HepG2 (cell line): ENCODE measurements around the gene ARFIP2.

ENCODE experiments used
- ARID2 ChIP-seq: sonication (generic); formaldehyde crosslinking; IDR thresholded peaks from 2 replicates; pipeline ENCODE4 v1.8.1; 2022; ENCODE audit warnings: mild to moderate bottlenecking, missing genetic modification reagents, borderline replicate concordance
- CEBPB ChIP-seq: IDR thresholded peaks from 2 replicates; pipeline ENCODE4 v1.6.1; 2011; ENCODE audit warnings: low read depth, low read length, improper control_type of control experiment, borderline replicate concordance
- ETV5 ChIP-seq: IDR thresholded peaks from 2 replicates; pipeline ENCODE4 v1.6.1; 2018; ENCODE audit warnings: missing biosample characterization, missing genetic modification reagents, inconsistent platforms, borderline replicate concordance
- EZH2 ChIP-seq: conservative IDR thresholded peaks from 2 replicates; pipeline ENCODE4 v1.6.1; 2012; ENCODE audit warnings: mild to moderate bottlenecking, low read depth, low read length, moderate library complexity
- FOSL2 ChIP-seq: sonication (generic); formaldehyde crosslinking; IDR thresholded peaks from 2 replicates; pipeline ENCODE4 v1.4.0; 2020; ENCODE audit warnings: missing genetic modification reagents
- HNRNPL ChIP-seq: fragments of 200-400 bp; formaldehyde crosslinking; IDR thresholded peaks from 2 replicates; pipeline ENCODE4 v1.6.1; 2017; ENCODE audit warnings: mild to moderate bottlenecking, low read depth, low read length
- MYC ChIP-seq: sonication (generic); formaldehyde crosslinking; IDR thresholded peaks from 2 replicates; pipeline ENCODE4 v1.9.0; 2021; ENCODE audit warnings: missing genetic modification reagents, borderline replicate concordance
- NCOR1 ChIP-seq: fragments of 200-600 bp; sonication (generic); IDR thresholded peaks from 2 replicates; pipeline ENCODE4 v1.7.0; 2017; ENCODE audit warnings: antibody characterized with exemption, low read length, borderline replicate concordance
- PHF8 ChIP-seq: sonication (generic); formaldehyde crosslinking; IDR thresholded peaks from 2 replicates; pipeline ENCODE4 v1.5.0; 2020; ENCODE audit warnings: missing genetic modification reagents
- TF ChIP-seq, protein P1 (sequence below): sonication (generic); formaldehyde crosslinking; IDR thresholded peaks from 2 replicates; pipeline ENCODE4 v1.8.1; 2022; ENCODE audit warnings: mild to moderate bottlenecking, missing genetic modification reagents
- TF ChIP-seq, protein P2 (sequence below): sonication (generic); formaldehyde crosslinking; IDR thresholded peaks from 2 replicates; pipeline ENCODE4 v1.4.0; 2020; ENCODE audit warnings: low read depth, missing genetic modification reagents

DNA sequence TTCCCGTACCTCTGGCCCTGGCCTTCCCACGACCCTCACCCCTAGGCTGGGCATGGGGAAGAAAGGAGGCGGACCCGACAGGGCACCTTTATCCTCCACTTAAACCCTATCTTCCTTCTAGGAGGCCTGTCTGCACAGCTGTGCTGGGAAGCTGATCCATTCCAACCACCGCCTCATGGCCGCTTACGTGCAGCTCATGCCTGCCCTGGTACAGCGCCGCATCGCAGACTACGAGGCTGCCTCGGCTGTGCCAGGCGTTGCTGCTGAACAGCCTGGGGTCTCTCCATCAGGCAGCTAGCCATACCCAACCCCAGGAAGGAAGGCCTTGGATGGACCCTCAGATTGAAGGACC lies 769 bp upstream of the ARFIP2 start:
- TF ChIP-seq CEBPB: no peak
- no peak for TF ChIP-seq MYC
- no peak for TF ChIP-seq ARID2
- no peak for TF ChIP-seq HNRNPL
- TF ChIP-seq, protein P1, sequence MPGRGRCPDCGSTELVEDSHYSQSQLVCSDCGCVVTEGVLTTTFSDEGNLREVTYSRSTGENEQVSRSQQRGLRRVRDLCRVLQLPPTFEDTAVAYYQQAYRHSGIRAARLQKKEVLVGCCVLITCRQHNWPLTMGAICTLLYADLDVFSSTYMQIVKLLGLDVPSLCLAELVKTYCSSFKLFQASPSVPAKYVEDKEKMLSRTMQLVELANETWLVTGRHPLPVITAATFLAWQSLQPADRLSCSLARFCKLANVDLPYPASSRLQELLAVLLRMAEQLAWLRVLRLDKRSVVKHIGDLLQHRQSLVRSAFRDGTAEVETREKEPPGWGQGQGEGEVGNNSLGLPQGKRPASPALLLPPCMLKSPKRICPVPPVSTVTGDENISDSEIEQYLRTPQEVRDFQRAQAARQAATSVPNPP: no peak
- TF ChIP-seq EZH2: no peak
- no peak for TF ChIP-seq NCOR1
- TF ChIP-seq FOSL2 (CRISPR knock-in tag): no peak
- no peak for TF ChIP-seq ETV5 (CRISPR knock-in tag)
- no peak for TF ChIP-seq PHF8 (CRISPR knock-in tag)
- TF ChIP-seq, protein P2, sequence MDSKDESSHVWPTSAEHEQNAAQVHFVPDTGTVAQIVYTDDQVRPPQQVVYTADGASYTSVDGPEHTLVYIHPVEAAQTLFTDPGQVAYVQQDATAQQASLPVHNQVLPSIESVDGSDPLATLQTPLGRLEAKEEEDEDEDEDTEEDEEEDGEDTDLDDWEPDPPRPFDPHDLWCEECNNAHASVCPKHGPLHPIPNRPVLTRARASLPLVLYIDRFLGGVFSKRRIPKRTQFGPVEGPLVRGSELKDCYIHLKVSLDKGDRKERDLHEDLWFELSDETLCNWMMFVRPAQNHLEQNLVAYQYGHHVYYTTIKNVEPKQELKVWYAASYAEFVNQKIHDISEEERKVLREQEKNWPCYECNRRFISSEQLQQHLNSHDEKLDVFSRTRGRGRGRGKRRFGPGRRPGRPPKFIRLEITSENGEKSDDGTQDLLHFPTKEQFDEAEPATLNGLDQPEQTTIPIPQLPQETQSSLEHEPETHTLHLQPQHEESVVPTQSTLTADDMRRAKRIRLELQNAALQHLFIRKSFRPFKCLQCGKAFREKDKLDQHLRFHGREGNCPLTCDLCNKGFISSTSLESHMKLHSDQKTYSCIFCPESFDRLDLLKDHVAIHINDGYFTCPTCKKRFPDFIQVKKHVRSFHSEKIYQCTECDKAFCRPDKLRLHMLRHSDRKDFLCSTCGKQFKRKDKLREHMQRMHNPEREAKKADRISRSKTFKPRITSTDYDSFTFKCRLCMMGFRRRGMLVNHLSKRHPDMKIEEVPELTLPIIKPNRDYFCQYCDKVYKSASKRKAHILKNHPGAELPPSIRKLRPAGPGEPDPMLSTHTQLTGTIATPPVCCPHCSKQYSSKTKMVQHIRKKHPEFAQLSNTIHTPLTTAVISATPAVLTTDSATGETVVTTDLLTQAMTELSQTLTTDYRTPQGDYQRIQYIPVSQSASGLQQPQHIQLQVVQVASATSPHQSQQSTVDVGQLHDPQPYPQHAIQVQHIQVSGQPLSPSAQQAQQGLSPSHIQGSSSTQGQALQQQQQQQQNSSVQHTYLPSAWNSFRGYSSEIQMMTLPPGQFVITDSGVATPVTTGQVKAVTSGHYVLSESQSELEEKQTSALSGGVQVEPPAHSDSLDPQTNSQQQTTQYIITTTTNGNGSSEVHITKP (CRISPR knock-in tag): no peak
